HG03442 (cell line): ENCODE results near the gene TM4SF4.

Experiments used
- ATAC-seq: cut with Tn5 transposase; IDR thresholded peaks from one replicate; pipeline ENCODE4 v1.9.1; 2021; ENCODE audit warnings: mild to moderate bottlenecking, moderate library complexity; ENCODE audit not compliant: unreplicated experiment

Gene TM4SF4

GRCh38 chr3:149545049-149545448 lies 70.6 kb downstream of the TM4SF4 start:
- ATAC-seq, result no peak

- no peak for ATAC-seq
These were observed 72.9 kb downstream of the TM4SF4 start for GRCh38 chr3:149547413-149547812.

- no peak for ATAC-seq
These were observed 73.6 kb downstream of the TM4SF4 start for GRCh38 chr3:149547954-149548668.

- ATAC-seq, result no peak
These were observed 74.2 kb downstream of the TM4SF4 start for GRCh38 chr3:149548669-149549065.

- ATAC-seq, result no peak
These were observed 77.0 kb downstream of the TM4SF4 start for GRCh38 chr3:149551500-149551899.

GRCh38 chr3:149552700-149553099 lies 78.2 kb downstream of the TM4SF4 start:
- ATAC-seq, result no peak
